ENCODE data around the gene ASPDH.

- TF ChIP-seq CTCF (IDR thresholded peaks at IDR 0.05) (no peak), POLR2A (IDR thresholded peaks at IDR 0.05) (no peak)
Observed at GRCh38 chr19:50479761-50480251, 33.9 kb downstream of the ASPDH start.

All from gastroesophageal sphincter (tissue), 3 donors.